GM06990 (cell line): Measurements from ENCODE around the gene KCNJ6.

ENCODE experiments used
- DNase-seq: peaks from one replicate; pipeline ENCODE4 v3.0.0-alpha.2; 2011; ENCODE audit not compliant: insufficient read length; ENCODE audit errors: extremely low read depth
- H3K27me3 ChIP-seq: replicated peaks from 2 replicates; pipeline ENCODE4 v1.6.0; 2011; ENCODE audit warnings: low read length; ENCODE audit not compliant: control insufficient read depth, insufficient read depth
- H3K36me3 ChIP-seq: 2 replicates; pipeline ENCODE4 v1.5.1; 2011; ENCODE audit warnings: low read length; ENCODE audit not compliant: control insufficient read depth, insufficient read depth
- H3K4me3 ChIP-seq: replicated peaks from 2 replicates; pipeline ENCODE4 v1.5.1; 2011; ENCODE audit warnings: low read depth, mild to moderate bottlenecking, control low read depth, low read length
- CTCF ChIP-seq: IDR thresholded peaks from 2 replicates; pipeline ENCODE4 v1.5.1; 2011; ENCODE audit warnings: low read length, control low read depth, mild to moderate bottlenecking, inconsistent platforms; ENCODE audit not compliant: insufficient read depth, poor library complexity, severe bottlenecking

Gene KCNJ6

GRCh38 chr21:37876561-37876960, 39.7 kb downstream of the KCNJ6 start:
- no peak for TF ChIP-seq CTCF
- Histone ChIP-seq H3K36me3 (no peaks in the 10 kb centered on the region), H3K27me3 (no peaks in the 10 kb centered on the region), H3K4me3 (no peak overlapping the region)
- no peak for DNase-seq

- H3K36me3 ChIP-seq: no peaks in the 10 kb centered on the region
- no peaks in the 10 kb centered on the region for H3K27me3 ChIP-seq
- DNase-seq: no peak
- no peak for TF ChIP-seq CTCF
- H3K4me3 ChIP-seq: no peak overlapping the region
Measured at GRCh38 chr21:37874904-37875780, 41.1 kb downstream of the KCNJ6 start.

- H3K36me3 ChIP-seq: no peaks in the 10 kb centered on the region
- DNase-seq: no peak
- H3K27me3 ChIP-seq: no peaks in the 10 kb centered on the region
- TF ChIP-seq CTCF: no peak
- no peak overlapping the region for H3K4me3 ChIP-seq
Measured at GRCh38 chr21:37874481-37874880, 41.8 kb downstream of the KCNJ6 start.

GRCh38 chr21:37873655-37874054, 42.6 kb downstream of the KCNJ6 start:
- no peak for DNase-seq
- no peak for TF ChIP-seq CTCF
- no peaks in the 10 kb centered on the region for H3K36me3 ChIP-seq
- no peak overlapping the region for H3K4me3 ChIP-seq
- H3K27me3 ChIP-seq: no peaks in the 10 kb centered on the region

GRCh38 chr21:37871121-37871862, 45.0 kb downstream of the KCNJ6 start:
- Histone ChIP-seq H3K36me3 (no peaks in the 10 kb centered on the region), H3K4me3 (no peak overlapping the region), H3K27me3 (no peaks in the 10 kb centered on the region)
- no peak for DNase-seq
- no peak for TF ChIP-seq CTCF
